Neutrophil (primary cell): ENCODE measurements around the gene SLC35D3.
"Not testable (repeated sequence)": the region's sequence is repeated elsewhere in the genome, so short reads cannot be mapped to it uniquely, and the experiment has no call there.

Experiments
- H3K27ac ChIP-seq: fragments of 200-600 bp; sonication (generic); 2 replicates; pipeline ENCODE4 v1.5.1; 2016; ENCODE audit warnings: mild to moderate bottlenecking, moderate library complexity
- H3K27me3 ChIP-seq: fragments of 200-600 bp; sonication (generic); 2 replicates; pipeline ENCODE4 v1.6.0; 2016; ENCODE audit warnings: mild to moderate bottlenecking
- H3K36me3 ChIP-seq: fragments of 200-600 bp; sonication (generic); 2 replicates; pipeline ENCODE4 v1.5.1; 2017
- H3K4me1 ChIP-seq, 2 experiments: fragments of 200-600 bp in 1 of 2; sonication (generic) in 1 of 2; 1 replicate in 1 of 2; 2 replicates in 1 of 2; pipeline versions ENCODE4 v1.5.1 to v1.6.1; 2013 to 2016; ENCODE audit warnings: low read depth in 1 of 2, low read length in 1 of 2, mild to moderate bottlenecking in 1 of 2, moderate library complexity in 1 of 2; ENCODE audit not compliant: control insufficient read depth in 1 of 2, insufficient read depth in 1 of 2
- H3K4me3 ChIP-seq, 2 experiments: fragments of 200-600 bp in 1 of 2; sonication (generic) in 1 of 2; 1 replicate in 1 of 2; 2 replicates in 1 of 2; pipeline ENCODE4 v1.5.1; 2013 to 2016; ENCODE audit warnings: low read depth in 1 of 2, low read length in 1 of 2, mild to moderate bottlenecking in 1 of 2, moderate library complexity in 1 of 2
- H3K9me3 ChIP-seq: fragments of 200-600 bp; sonication (generic); 2 replicates; pipeline ENCODE4 v1.5.1; 2016
- CTCF ChIP-seq: fragments of 200-600 bp; sonication (generic); IDR thresholded peaks from 2 replicates; pipeline ENCODE4 v1.5.1; 2016; ENCODE audit warnings: antibody characterized with exemption

Gene SLC35D3

GRCh38 chr6:136947037-136947436 lies 24.9 kb downstream of the SLC35D3 start:
- H3K4me3 ChIP-seq: no peak overlapping the region
- peaks cover 22% of the 10 kb centered on the region for H3K27me3 ChIP-seq
- H3K9me3 ChIP-seq: no peaks in the 10 kb centered on the region
- no peaks in the 10 kb centered on the region for H3K36me3 ChIP-seq
- no peaks in the 10 kb centered on the region for H3K4me1 ChIP-seq
- no peak for TF ChIP-seq CTCF
- no peak overlapping the region for H3K27ac ChIP-seq

- H3K4me3 ChIP-seq, H3K4me1 ChIP-seq, H3K27ac ChIP-seq, H3K9me3 ChIP-seq, H3K36me3 ChIP-seq: not testable (repeated sequence)
- peaks cover 34% of the 10 kb centered on the region for H3K27me3 ChIP-seq
These were observed 27.9 kb downstream of the SLC35D3 start for GRCh38 chr6:136949957-136950356.

- Histone ChIP-seq H3K36me3 (no peaks in the 10 kb centered on the region), H3K27me3 (peaks cover 34% of the 10 kb centered on the region), H3K9me3 (no peaks in the 10 kb centered on the region), H3K4me3 (no peak overlapping the region), H3K27ac (no peak overlapping the region), H3K4me1 (no peaks in the 10 kb centered on the region)
- TF ChIP-seq CTCF: no peak
These were observed 28.5 kb downstream of the SLC35D3 start for GRCh38 chr6:136950436-136951126.

- H3K36me3 ChIP-seq: no peaks in the 10 kb centered on the region
- peaks cover 50% of the 10 kb centered on the region for H3K27me3 ChIP-seq
- H3K9me3 ChIP-seq: no peaks in the 10 kb centered on the region
- no peak for TF ChIP-seq CTCF
- H3K4me3 ChIP-seq: no peak overlapping the region
- H3K27ac ChIP-seq: no peak overlapping the region
- no peaks in the 10 kb centered on the region for H3K4me1 ChIP-seq
These were observed 30.7 kb downstream of the SLC35D3 start for GRCh38 chr6:136952714-136953260.

- H3K9me3 ChIP-seq: no peaks in the 10 kb centered on the region
- peaks cover 70% of the 10 kb centered on the region for H3K27me3 ChIP-seq
- no peaks in the 10 kb centered on the region for H3K36me3 ChIP-seq
- no peak for TF ChIP-seq CTCF
- no peak overlapping the region for H3K4me3 ChIP-seq
- no peaks in the 10 kb centered on the region for H3K4me1 ChIP-seq
- no peak overlapping the region for H3K27ac ChIP-seq
These were observed 33.0 kb downstream of the SLC35D3 start for GRCh38 chr6:136955123-136955522.
